DMS 273 (cell line): Measurements from ENCODE around the gene AHCY.
"Not testable (repeated sequence)": the region's sequence is repeated elsewhere in the genome, so short reads cannot be mapped to it uniquely, and the experiment has no call there.

Experiments used
- DNase-seq: peaks from one replicate; lab custom pipeline; 2025; ENCODE audit not compliant: unreplicated experiment; lab: John Stamatoyannopoulos, UW

The AHCY gene

GRCh38 chr20:34262488-34263288, 40.5 kb downstream of the AHCY start:
- DNase-seq, result no peak

GRCh38 chr20:34260208-34260942, 42.8 kb downstream of the AHCY start:
- no peak for DNase-seq

GRCh38 chr20:34256629-34257124, 46.5 kb downstream of the AHCY start:
- no peak for DNase-seq

- no peak for DNase-seq
These were observed 48.2 kb downstream of the AHCY start for GRCh38 chr20:34254979-34255378.

GRCh38 chr20:34252431-34253086, 50.6 kb downstream of the AHCY start:
- DNase-seq, result not testable (repeated sequence)

GRCh38 chr20:34251619-34252018, 51.5 kb downstream of the AHCY start:
- DNase-seq, result no peak

GRCh38 chr20:34250005-34250404, 53.1 kb downstream of the AHCY start:
- no peak for DNase-seq

- DNase-seq, result no peak
These were observed 53.9 kb downstream of the AHCY start for GRCh38 chr20:34249291-34249690.

GRCh38 chr20:34246126-34246626, 57.0 kb downstream of the AHCY start:
- no peak for DNase-seq

- peak; percentile 78 for DNase-seq
These were observed 59.8 kb downstream of the AHCY start for GRCh38 chr20:34243377-34243776.

GRCh38 chr20:34242879-34243278, 60.3 kb downstream of the AHCY start:
- no peak for DNase-seq

GRCh38 chr20:34242015-34242414, 61.1 kb downstream of the AHCY start:
- not testable (repeated sequence) for DNase-seq

- no peak for DNase-seq
These were observed 62.2 kb downstream of the AHCY start, which contains the start of gene ASIP for GRCh38 chr20:34240693-34241615. Gene ASIP, plus strand, starts transcription at chr20:34241423. Its CDS starts 18,952 bp downstream, at chr20:34260375.

GRCh38 chr20:34240121-34240520, 63.0 kb downstream of the AHCY start:
- DNase-seq, result no peak

- no peak for DNase-seq
These were observed 65.2 kb downstream of the AHCY start for GRCh38 chr20:34237942-34238341.

GRCh38 chr20:34235875-34236274, 67.3 kb downstream of the AHCY start:
- DNase-seq, result no peak

- no peak for DNase-seq
These were observed 69.5 kb downstream of the AHCY start for GRCh38 chr20:34233687-34234086.

GRCh38 chr20:34232494-34233087, 70.6 kb downstream of the AHCY start:
- no peak for DNase-seq

GRCh38 chr20:34231634-34232033, 71.5 kb downstream of the AHCY start:
- no peak for DNase-seq
